Measurements from ENCODE around the gene TEPSIN. TPM values are rescaled to one million over a fixed set of nuclear protein-coding genes. Genes with fewer than 3 reads are reported as not detected.
A peak's percentile ranks its signal among the peaks of the same experiment; 100 is the strongest.

Gene TEPSIN
- total and polyA plus RNA-seq, 2 of the 13 experiments (the other 11 are each of a cell fraction or from before 2014, with no cell fraction given), result 16.1 to 18.8 TPM

DNA sequence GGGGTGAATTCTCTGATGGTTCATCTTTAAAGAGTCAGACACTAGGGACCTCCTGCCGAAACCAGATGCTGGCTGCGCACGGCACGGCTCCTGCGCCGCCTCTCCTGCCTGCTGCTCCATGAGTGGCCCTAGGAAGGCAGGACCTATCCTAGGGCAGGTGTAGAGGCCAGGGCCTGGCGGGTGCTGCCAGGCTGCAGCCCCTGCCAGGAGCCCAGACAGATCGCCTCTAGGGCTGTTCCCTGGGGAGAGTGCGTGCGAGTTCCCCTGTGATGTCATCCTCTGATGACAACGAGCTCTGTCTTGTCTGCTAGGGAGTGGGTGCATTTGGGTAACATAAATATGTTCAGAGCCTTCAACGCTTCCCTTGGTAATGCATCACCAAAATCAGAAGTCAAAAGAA, 32.4 kb upstream of the TEPSIN start:
- FAIRE-seq, result no peak
- intact Hi-C loops (cut with micrococcal nuclease; ENCODE audit: unreplicated experiment), result no loop called here
- no peak overlapping the region for H2AFZ ChIP-seq (ENCODE audit: low read length)
- 97% methylated on average over 11 of the region's 12 CpGs for WGBS (ENCODE audit: low lambda C conversion rate)
- TF ChIP-seq ZNF274 (CRISPR knock-in tag; IDR thresholded peaks at IDR 0.05) (no peak), CREB1 (IDR thresholded peaks at IDR 0.05) (peak; percentile 26; the same call in 1 of the 2 replicates), CREB1 (CRISPR knock-in tag; IDR thresholded peaks at IDR 0.05) (no peak)
- ATAC-seq, result no peak
- in situ Hi-C loops (cut with HindIII; ENCODE audit: extremely low pct_ligation_motif_present, low pct_unique_long_range_greater_than_20kb), result no loop called here
- H3K27me3 ChIP-seq (ENCODE audit: control insufficient read depth in 1 of 2, insufficient read depth in 2 of 2, low read length in 2 of 2), result no peaks in the 10 kb centered on the region
- H4K20me1 ChIP-seq (ENCODE audit: insufficient read depth, low read length), result no peaks in the 10 kb centered on the region
- BruUV-seq (replicated peaks), result no TSS peak
- no peak overlapping the region for H3K27ac ChIP-seq (ENCODE audit: extremely low read length, insufficient read depth, low read length)
- no peak for DNase-seq (ENCODE audit: low spot score)
- no peak overlapping the region for H3K4me2 ChIP-seq (ENCODE audit: low read depth, low read length)
- H3K36me3 ChIP-seq (replicated peaks in 1 of 2; ENCODE audit: control insufficient read depth in 1 of 2, insufficient read depth in 2 of 2, low read length in 2 of 2), result peaks cover 44 to 60% of the 10 kb centered on the region in 2 experiments; a peak in 4 of 5 replicates
- ChIA-PET CTCF (ENCODE audit: low intra/inter-chr PET ratio, low total read pairs) (no interaction called here), POLR2A (no interaction called here)
- H3K9me3 ChIP-seq (ENCODE audit: low read length), result no peaks in the 10 kb centered on the region
- H3K4me1 ChIP-seq (ENCODE audit: insufficient read depth, low read length), result no peaks in the 10 kb centered on the region
- no peak overlapping the region for H3K9ac ChIP-seq (ENCODE audit: insufficient read depth, low read depth, low read length)
- no peaks in the 10 kb centered on the region for H3K79me2 ChIP-seq (ENCODE audit: insufficient read depth, low read length)
- no peak overlapping the region for H3K4me3 ChIP-seq (replicated peaks in 1 of 3; ENCODE audit: insufficient read depth in 1 of 3, low read depth in 2 of 3, low read length in 3 of 3)

DNA sequence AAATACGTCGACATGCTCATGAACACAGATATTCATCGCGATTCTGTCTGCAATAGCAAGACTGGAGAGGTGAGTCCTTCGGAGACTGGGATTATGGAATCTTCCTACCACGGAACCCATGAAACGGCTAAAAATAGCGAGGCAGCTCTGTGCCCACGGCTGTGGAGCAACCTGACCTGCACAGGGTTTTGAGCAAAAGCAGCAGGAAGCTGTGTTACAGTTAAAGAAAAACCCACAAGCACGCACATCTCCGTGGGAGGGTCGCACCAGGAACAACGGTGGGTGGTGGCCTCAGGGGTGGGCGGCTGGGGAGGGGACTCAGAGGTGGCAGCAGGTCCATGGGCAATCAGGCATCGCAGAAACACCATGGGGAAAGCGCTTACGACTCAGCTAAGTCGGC, 31.4 kb upstream of the TEPSIN start:
- Histone ChIP-seq H3K27ac (ENCODE audit: extremely low read length, insufficient read depth, low read length) (no peak overlapping the region), H3K79me2 (ENCODE audit: insufficient read depth, low read length) (no peaks in the 10 kb centered on the region), H3K36me3 (replicated peaks in 1 of 2; ENCODE audit: control insufficient read depth in 1 of 2, insufficient read depth in 2 of 2, low read length in 2 of 2) (peaks cover 48 to 61% of the 10 kb centered on the region in 2 experiments; a peak in 4 of 5 replicates), H3K4me3 (replicated peaks in 1 of 3; ENCODE audit: insufficient read depth in 1 of 3, low read depth in 2 of 3, low read length in 3 of 3) (no peak overlapping the region), H3K9me3 (ENCODE audit: low read length) (no peaks in the 10 kb centered on the region), H2AFZ (ENCODE audit: low read length) (no peak overlapping the region), H4K20me1 (ENCODE audit: insufficient read depth, low read length) (no peaks in the 10 kb centered on the region), H3K4me2 (ENCODE audit: low read depth, low read length) (no peak overlapping the region), H3K27me3 (ENCODE audit: control insufficient read depth in 1 of 2, insufficient read depth in 2 of 2, low read length in 2 of 2) (no peaks in the 10 kb centered on the region), H3K4me1 (ENCODE audit: insufficient read depth, low read length) (no peaks in the 10 kb centered on the region), H3K9ac (ENCODE audit: insufficient read depth, low read depth, low read length) (no peak overlapping the region)
- no peak for DNase-seq (ENCODE audit: low spot score)
- in situ Hi-C loops (cut with HindIII; ENCODE audit: extremely low pct_ligation_motif_present, low pct_unique_long_range_greater_than_20kb), result no loop called here
- no peak for ATAC-seq
- POLR2A ChIA-PET, result no interaction called here
- FAIRE-seq, result no peak
- TF ChIP-seq NR2F2 (IDR thresholded peaks at IDR 0.05; ENCODE audit: borderline replicate concordance, low read depth) (no peak), GATAD2A (CRISPR knock-in tag; IDR thresholded peaks at IDR 0.05) (no peak), U2AF2 (IDR thresholded peaks at IDR 0.05; ENCODE audit: low read depth, low read length) (no peak), TP53 (CRISPR knock-in tag; conservative IDR thresholded peaks at IDR 0.05) (no peak), MBNL3 (CRISPR knock-in tag; conservative IDR thresholded peaks at IDR 0.05) (no peak)
- BruUV-seq (replicated peaks), result no TSS peak
- 98% methylated on average over 18 of the region's 18 CpGs for WGBS (ENCODE audit: low lambda C conversion rate)
- intact Hi-C loops (cut with micrococcal nuclease; ENCODE audit: unreplicated experiment), result no loop called here
- CTCF ChIA-PET (ENCODE audit: low intra/inter-chr PET ratio, low total read pairs), result no interaction called here
